Testis (tissue), 2 donors: ENCODE results near the gene ATRIP.

ENCODE experiments used
- POLR2A ChIP-seq: fragments of 450-650 bp; IDR thresholded peaks from one replicate; pipeline ENCODE4 v1.6.1; 2017; ENCODE audit warnings: antibody characterized with exemption, mild to moderate bottlenecking, moderate library complexity
- TF ChIP-seq, protein P1 (sequence below), 3 experiments: fragments of 450-650 bp in 2 of 3; fragments of 200-600 bp in 1 of 3; sonication (generic) in 1 of 3; IDR thresholded peaks; one replicate each; pipeline ENCODE4 v1.5.1; 2016 to 2019; ENCODE audit warnings: antibody characterized with exemption in 3 of 3, mild to moderate bottlenecking in 2 of 3, moderate library complexity in 1 of 3

DNA sequence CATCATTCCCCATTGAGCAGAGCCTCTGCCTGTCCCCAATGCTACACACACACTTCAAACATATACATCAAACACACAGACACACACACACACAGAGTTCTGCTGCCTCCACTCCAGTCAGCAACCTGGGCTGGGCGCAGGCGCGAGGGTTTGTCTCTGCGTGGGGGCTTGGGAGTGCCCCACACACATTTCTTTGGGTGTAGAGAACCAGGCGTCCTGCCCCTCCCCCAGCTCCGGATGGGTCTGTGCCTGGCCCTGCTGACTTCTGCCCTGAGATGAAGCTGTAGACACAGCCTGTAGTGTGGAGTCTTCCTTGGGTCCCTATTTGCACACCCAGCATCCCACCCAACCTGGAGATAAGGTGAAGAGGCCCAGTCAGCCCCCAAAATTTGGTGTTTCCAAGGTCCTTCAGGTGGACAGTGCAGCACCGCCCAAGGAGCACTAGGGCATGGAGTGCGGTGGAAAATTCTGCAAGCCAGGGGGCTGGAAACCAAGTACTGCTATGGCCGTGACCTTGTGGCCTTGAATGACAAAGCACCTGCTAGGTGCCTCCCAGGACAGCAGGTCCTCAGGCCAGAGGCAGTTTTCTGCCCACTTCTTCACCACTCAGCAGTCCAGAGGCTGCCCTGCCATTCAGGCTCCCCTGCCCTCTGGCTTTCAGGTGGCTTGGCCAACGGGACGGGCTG is 47.7 kb upstream of the ATRIP start:
- TF ChIP-seq POLR2A, result no peak
- TF ChIP-seq, protein P1, sequence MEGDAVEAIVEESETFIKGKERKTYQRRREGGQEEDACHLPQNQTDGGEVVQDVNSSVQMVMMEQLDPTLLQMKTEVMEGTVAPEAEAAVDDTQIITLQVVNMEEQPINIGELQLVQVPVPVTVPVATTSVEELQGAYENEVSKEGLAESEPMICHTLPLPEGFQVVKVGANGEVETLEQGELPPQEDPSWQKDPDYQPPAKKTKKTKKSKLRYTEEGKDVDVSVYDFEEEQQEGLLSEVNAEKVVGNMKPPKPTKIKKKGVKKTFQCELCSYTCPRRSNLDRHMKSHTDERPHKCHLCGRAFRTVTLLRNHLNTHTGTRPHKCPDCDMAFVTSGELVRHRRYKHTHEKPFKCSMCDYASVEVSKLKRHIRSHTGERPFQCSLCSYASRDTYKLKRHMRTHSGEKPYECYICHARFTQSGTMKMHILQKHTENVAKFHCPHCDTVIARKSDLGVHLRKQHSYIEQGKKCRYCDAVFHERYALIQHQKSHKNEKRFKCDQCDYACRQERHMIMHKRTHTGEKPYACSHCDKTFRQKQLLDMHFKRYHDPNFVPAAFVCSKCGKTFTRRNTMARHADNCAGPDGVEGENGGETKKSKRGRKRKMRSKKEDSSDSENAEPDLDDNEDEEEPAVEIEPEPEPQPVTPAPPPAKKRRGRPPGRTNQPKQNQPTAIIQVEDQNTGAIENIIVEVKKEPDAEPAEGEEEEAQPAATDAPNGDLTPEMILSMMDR (IDR thresholded peaks at IDR 0.05), result no peak
